Nephron progenitor cell (in vitro differentiated cells): ENCODE results near the gene LGALS1.

Experiments used
- DNase-seq: peaks from one replicate; pipeline ENCODE4 v3.0.0; 2021
- H3K27ac Mint-ChIP-seq: 2 replicates; pipeline ENCODE4 v1.8.0; 2021; ENCODE audit warnings: mild to moderate bottlenecking, moderate library complexity, mixed read lengths
- H3K27me3 Mint-ChIP-seq: 2 replicates; pipeline ENCODE4 v1.8.0; 2021; ENCODE audit warnings: mild to moderate bottlenecking, low read depth, mixed read lengths; ENCODE audit not compliant: poor library complexity
- H3K36me3 Mint-ChIP-seq: 2 replicates; pipeline ENCODE4 v1.8.0; 2021; ENCODE audit warnings: low read depth, mixed read lengths
- H3K4me1 Mint-ChIP-seq: 2 replicates; pipeline ENCODE4 v1.8.0; 2021; ENCODE audit warnings: mixed read lengths
- H3K4me3 Mint-ChIP-seq: 2 replicates; pipeline ENCODE4 v1.8.0; 2021; ENCODE audit warnings: mild to moderate bottlenecking, moderate library complexity, mixed read lengths
- H3K9me3 Mint-ChIP-seq: 2 replicates; pipeline ENCODE4 v1.8.0; 2021; ENCODE audit warnings: mild to moderate bottlenecking, moderate library complexity, mixed read lengths
- TF ChIP-seq, protein P1 (sequence below): fragments of 200-600 bp; sonication (generic); IDR thresholded peaks from 2 replicates; pipeline ENCODE4 v1.5.0; 2021; ENCODE audit warnings: antibody characterized with exemption

LGALS1 gene

GRCh38 chr22:37726241-37726887, 50.9 kb downstream of the LGALS1 start:
- Mint-ChIP-seq H3K4me1 (peaks cover 14% of the 10 kb centered on the region), H3K9me3 (no peaks in the 10 kb centered on the region), H3K4me3 (no peak overlapping the region), H3K36me3 (peaks cover 33% of the 10 kb centered on the region), H3K27ac (no peak overlapping the region), H3K27me3 (peaks cover 5% of the 10 kb centered on the region)
- no peak for DNase-seq
- TF ChIP-seq, protein P1, sequence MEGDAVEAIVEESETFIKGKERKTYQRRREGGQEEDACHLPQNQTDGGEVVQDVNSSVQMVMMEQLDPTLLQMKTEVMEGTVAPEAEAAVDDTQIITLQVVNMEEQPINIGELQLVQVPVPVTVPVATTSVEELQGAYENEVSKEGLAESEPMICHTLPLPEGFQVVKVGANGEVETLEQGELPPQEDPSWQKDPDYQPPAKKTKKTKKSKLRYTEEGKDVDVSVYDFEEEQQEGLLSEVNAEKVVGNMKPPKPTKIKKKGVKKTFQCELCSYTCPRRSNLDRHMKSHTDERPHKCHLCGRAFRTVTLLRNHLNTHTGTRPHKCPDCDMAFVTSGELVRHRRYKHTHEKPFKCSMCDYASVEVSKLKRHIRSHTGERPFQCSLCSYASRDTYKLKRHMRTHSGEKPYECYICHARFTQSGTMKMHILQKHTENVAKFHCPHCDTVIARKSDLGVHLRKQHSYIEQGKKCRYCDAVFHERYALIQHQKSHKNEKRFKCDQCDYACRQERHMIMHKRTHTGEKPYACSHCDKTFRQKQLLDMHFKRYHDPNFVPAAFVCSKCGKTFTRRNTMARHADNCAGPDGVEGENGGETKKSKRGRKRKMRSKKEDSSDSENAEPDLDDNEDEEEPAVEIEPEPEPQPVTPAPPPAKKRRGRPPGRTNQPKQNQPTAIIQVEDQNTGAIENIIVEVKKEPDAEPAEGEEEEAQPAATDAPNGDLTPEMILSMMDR = no peak

DNA sequence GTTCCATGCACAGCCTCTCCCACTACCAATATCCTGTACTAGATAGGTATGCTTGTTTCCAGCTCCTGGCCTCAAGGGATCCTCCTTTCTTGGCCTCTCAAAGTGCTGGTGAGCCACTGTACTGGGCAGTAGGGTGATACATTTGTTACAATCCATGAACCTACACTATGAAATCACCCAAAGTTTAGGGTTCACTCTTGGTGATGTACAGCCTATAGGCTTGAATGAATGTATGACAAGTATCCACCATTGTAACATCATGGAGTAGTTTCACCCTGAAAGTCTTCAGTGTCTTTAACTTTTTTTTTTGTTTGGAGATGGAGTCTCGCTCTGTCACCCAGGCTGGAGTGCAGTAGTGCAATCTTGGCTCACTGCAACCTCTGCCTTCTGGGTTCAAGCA, 53.2 kb downstream of the LGALS1 start:
- no peak for DNase-seq
- Mint-ChIP-seq H3K36me3 (peaks cover 22% of the 10 kb centered on the region), H3K27ac (no peak overlapping the region)

More for the DNA sequence above, 53.2 kb downstream of the LGALS1 start:
- H3K4me1 Mint-ChIP-seq = peaks cover 31% of the 10 kb centered on the region
- no peak overlapping the region for H3K4me3 Mint-ChIP-seq
- TF ChIP-seq, protein P1 = no peak
- H3K9me3 Mint-ChIP-seq = no peaks in the 10 kb centered on the region
- H3K27me3 Mint-ChIP-seq = peaks cover 5% of the 10 kb centered on the region
